Lower lobe of right lung (tissue), 2 donors: ENCODE measurements around the gene RAD54L2. TPM values are rescaled to one million over a fixed set of nuclear protein-coding genes. Genes with fewer than 3 reads are reported as not detected.

Experiments
- ATAC-seq, 2 donors: fragments of 200-7000 bp; cut with Tn5 transposase; one replicate each; pipeline ENCODE4 v1.9.1; 2020 to 2022; ENCODE audit warnings: mild to moderate bottlenecking in 2 of 2, moderate library complexity in 2 of 2
- DNase-seq: peaks from one replicate; pipeline ENCODE4 v3.0.0-alpha.2; 2020
- H3K27ac ChIP-seq: fragments of 200-600 bp; one replicate; pipeline ENCODE4 v1.8.0; 2022
- H3K27me3 ChIP-seq: fragments of 200-600 bp; one replicate; pipeline ENCODE4 v1.8.0; 2022; ENCODE audit warnings: low read depth
- H3K36me3 ChIP-seq: fragments of 200-600 bp; one replicate; pipeline ENCODE4 v1.8.0; 2022; ENCODE audit warnings: mild to moderate bottlenecking
- H3K4me1 ChIP-seq: fragments of 200-600 bp; one replicate; pipeline ENCODE4 v1.8.0; 2022
- H3K4me3 ChIP-seq: fragments of 200-600 bp; one replicate; pipeline ENCODE4 v1.8.0; 2022; ENCODE audit warnings: mild to moderate bottlenecking
- H3K9me3 ChIP-seq: fragments of 200-600 bp; one replicate; pipeline ENCODE4 v1.8.0; 2022
- CTCF ChIP-seq: fragments of 200-600 bp; IDR thresholded peaks from one replicate; pipeline ENCODE4 v1.8.0; 2022; ENCODE audit warnings: antibody characterized with exemption, mild to moderate bottlenecking
- intact Hi-C: fragments of 100-400 bp; cut with DNase I; formaldehyde crosslinking; loops from one replicate; pipeline ENCODE4 v1.11.0; 2022
- total RNA-seq: library from RNA; stranded (reverse); fragmentation: NEBNext Ultra II Directional; extraction: Animal tissue kit (Norgen Biotek cat#: 25700); gene quantifications from one replicate; pipeline ENCODE4 v1.2.1, GENCODE V29; 2021
- donor health status: DM: no; HTN: yes; CAD: no; lungs with severe emphysema.

Gene RAD54L2
- total RNA-seq, 1 donor from 2014 or later: 21.4 TPM

GRCh38 chr3:51568996-51569395 is 30.5 kb downstream of the RAD54L2 start:
- no peak for DNase-seq
- intact Hi-C loops: no loop called here
- no peaks in the 10 kb centered on the region for H3K9me3 ChIP-seq
- no peak overlapping the region for H3K4me3 ChIP-seq
- no peak for TF ChIP-seq CTCF
- no peaks in the 10 kb centered on the region for H3K27me3 ChIP-seq
- ATAC-seq: no peak
- no peak overlapping the region for H3K27ac ChIP-seq
- peaks cover 16% of the 10 kb centered on the region for H3K36me3 ChIP-seq
- peaks cover 20% of the 10 kb centered on the region for H3K4me1 ChIP-seq

- intact Hi-C loops: no loop called here
- H3K4me3 ChIP-seq: no peak overlapping the region
- peaks cover 11% of the 10 kb centered on the region for H3K36me3 ChIP-seq
- DNase-seq (no peak), ATAC-seq (no peak)
- H3K27ac ChIP-seq: no peak overlapping the region
- no peak for TF ChIP-seq CTCF
- H3K9me3 ChIP-seq: no peaks in the 10 kb centered on the region
- no peaks in the 10 kb centered on the region for H3K27me3 ChIP-seq
- no peaks in the 10 kb centered on the region for H3K4me1 ChIP-seq
Observed at GRCh38 chr3:51578238-51578637, 39.7 kb downstream of the RAD54L2 start.

- no peaks in the 10 kb centered on the region for H3K27me3 ChIP-seq
- DNase-seq (no peak), ATAC-seq (no peak)
- H3K4me3 ChIP-seq: no peak overlapping the region
- no peaks in the 10 kb centered on the region for H3K9me3 ChIP-seq
- peaks cover 9% of the 10 kb centered on the region for H3K36me3 ChIP-seq
- TF ChIP-seq CTCF: no peak
- H3K27ac ChIP-seq: no peak overlapping the region
- intact Hi-C loops: no loop called here
- H3K4me1 ChIP-seq: no peaks in the 10 kb centered on the region
Observed at GRCh38 chr3:51580418-51580817, 41.9 kb downstream of the RAD54L2 start.

GRCh38 chr3:51581524-51581923 is 43.0 kb downstream of the RAD54L2 start:
- ATAC-seq (no peak), DNase-seq (no peak)
- Histone ChIP-seq H3K27me3 (no peaks in the 10 kb centered on the region), H3K27ac (no peak overlapping the region), H3K4me1 (no peaks in the 10 kb centered on the region), H3K36me3 (peaks cover 9% of the 10 kb centered on the region), H3K9me3 (no peaks in the 10 kb centered on the region), H3K4me3 (no peak overlapping the region)
- TF ChIP-seq CTCF: no peak
- intact Hi-C loops: no loop called here

GRCh38 chr3:51585197-51585596 is 46.7 kb downstream of the RAD54L2 start:
- no peak for DNase-seq
- no peak for TF ChIP-seq CTCF
- Histone ChIP-seq H3K27ac (no peak overlapping the region), H3K4me3 (no peak overlapping the region), H3K36me3 (peaks cover 12% of the 10 kb centered on the region), H3K9me3 (no peaks in the 10 kb centered on the region), H3K4me1 (no peaks in the 10 kb centered on the region), H3K27me3 (no peaks in the 10 kb centered on the region)
- intact Hi-C loops: no loop called here
- ATAC-seq: no peak

GRCh38 chr3:51585871-51586270 is 47.4 kb downstream of the RAD54L2 start:
- DNase-seq (no peak), ATAC-seq (no peak)
- peaks cover 11% of the 10 kb centered on the region for H3K36me3 ChIP-seq
- no peak overlapping the region for H3K4me3 ChIP-seq
- intact Hi-C loops: no loop called here
- H3K27ac ChIP-seq: no peak overlapping the region
- H3K27me3 ChIP-seq: no peaks in the 10 kb centered on the region
- H3K9me3 ChIP-seq: no peaks in the 10 kb centered on the region
- no peaks in the 10 kb centered on the region for H3K4me1 ChIP-seq
- TF ChIP-seq CTCF: no peak
